Neural cell (in vitro differentiated cells): Measurements from ENCODE around the gene EYS. TPM values are rescaled to one million over a fixed set of nuclear protein-coding genes. Genes with fewer than 3 reads are reported as not detected.
"Not testable (repeated sequence)": the region's sequence is repeated elsewhere in the genome, so short reads cannot be mapped to it uniquely, and the experiment has no call there.

Source experiments
- H2AFZ ChIP-seq: fragments of 200-600, 300-800 bp; sonication (generic), shearing (Covaris generic); 2 replicates; pipeline ENCODE4 v1.6.0; 2014; ENCODE audit warnings: low read depth, mild to moderate bottlenecking, antibody characterized with exemption, low read length, moderate library complexity
- H3F3A ChIP-seq: fragments of 200-600 bp; shearing (Covaris generic); 2 replicates; pipeline ENCODE4 v1.6.1; 2016; ENCODE audit warnings: mild to moderate bottlenecking, moderate library complexity, mixed read lengths, antibody characterized with exemption, low read length; ENCODE audit not compliant: insufficient read depth, poor library complexity, severe bottlenecking
- H3K27ac ChIP-seq: fragments of 200-600, 300-800 bp; sonication (generic), shearing (Covaris generic); 2 replicates; pipeline ENCODE4 v1.5.1; 2014; ENCODE audit warnings: mild to moderate bottlenecking, low read length, moderate library complexity
- H3K27me3 ChIP-seq: fragments of 300-800, 200-600 bp; sonication (generic), shearing (Covaris generic); 2 replicates; pipeline ENCODE4 v1.6.0; 2014; ENCODE audit warnings: mild to moderate bottlenecking, low read depth, low read length, moderate library complexity; ENCODE audit not compliant: insufficient read depth
- H3K36me3 ChIP-seq: fragments of 300-800, 200-600 bp; sonication (generic), shearing (Covaris generic); 2 replicates; pipeline ENCODE4 v1.5.1; 2014; ENCODE audit warnings: mild to moderate bottlenecking, antibody characterized with exemption, low read length, moderate library complexity; ENCODE audit not compliant: insufficient read depth
- H3K4me2 ChIP-seq: fragments of 300-800, 200-600 bp; sonication (generic), shearing (Covaris generic); 2 replicates; pipeline ENCODE4 v1.6.0; 2014; ENCODE audit warnings: mild to moderate bottlenecking, low read length
- H3K4me3 ChIP-seq: fragments of 300-800, 200-600 bp; sonication (generic), shearing (Covaris generic); 2 replicates; pipeline ENCODE4 v1.5.1; 2014; ENCODE audit warnings: mild to moderate bottlenecking, low read length, moderate library complexity
- H3K79me2 ChIP-seq: fragments of 200-600 bp; shearing (Covaris generic); replicated peaks from 2 replicates; pipeline ENCODE4 v1.6.0; 2014; ENCODE audit warnings: mild to moderate bottlenecking, low read length, moderate library complexity; ENCODE audit not compliant: insufficient read depth
- H3K9ac ChIP-seq: fragments of 300-800, 200-600 bp; sonication (generic), shearing (Covaris generic); 2 replicates; pipeline ENCODE4 v1.6.1; 2016; ENCODE audit warnings: mild to moderate bottlenecking, low read length, mixed read lengths
- H3K9me2 ChIP-seq: fragments of 200-600 bp; shearing (Covaris generic); 2 replicates; pipeline ENCODE4 v1.6.1; 2016; ENCODE audit warnings: mild to moderate bottlenecking, low read length, mixed read lengths; ENCODE audit not compliant: insufficient read depth
- H3K9me3 ChIP-seq: fragments of 200-600, 300-800 bp; sonication (generic), shearing (Covaris generic); 2 replicates; pipeline ENCODE4 v1.6.1; 2016; ENCODE audit warnings: mild to moderate bottlenecking, mixed run types, low read length, moderate library complexity, mixed read lengths
- H4K20me1 ChIP-seq: fragments of 200-600 bp; shearing (Covaris generic); 2 replicates; pipeline ENCODE4 v1.6.1; 2016; ENCODE audit warnings: mild to moderate bottlenecking, mixed run types; ENCODE audit not compliant: insufficient read depth
- EP300 ChIP-seq: fragments of 450-650 bp; conservative IDR thresholded peaks from 2 replicates; pipeline ENCODE4 v1.6.1; 2014; ENCODE audit warnings: antibody characterized with exemption, mild to moderate bottlenecking, moderate library complexity; ENCODE audit not compliant: poor library complexity, severe bottlenecking
- EZH2 ChIP-seq: fragments of 200-600, 300-800 bp; shearing (Covaris generic), sonication (generic); IDR thresholded peaks from 2 replicates; pipeline ENCODE4 v1.6.1; 2014; ENCODE audit warnings: antibody characterized with exemption, low read length, borderline replicate concordance, mild to moderate bottlenecking; ENCODE audit not compliant: insufficient read depth, poor library complexity, severe bottlenecking
- MXI1 ChIP-seq: fragments of 450-650 bp; conservative IDR thresholded peaks from 2 replicates; pipeline ENCODE4 v1.6.1; 2014; ENCODE audit warnings: antibody characterized with exemption, mild to moderate bottlenecking; ENCODE audit not compliant: poor library complexity, severe bottlenecking
- POLR2AphosphoS5 ChIP-seq: IDR thresholded peaks from 2 replicates; pipeline ENCODE4 v1.6.1; 2012
- RAD21 ChIP-seq: fragments of 450-650 bp; conservative IDR thresholded peaks from 2 replicates; pipeline ENCODE4 v1.6.1; 2014; ENCODE audit warnings: antibody characterized with exemption, mild to moderate bottlenecking, moderate library complexity
- SMC3 ChIP-seq: fragments of 450-650 bp; conservative IDR thresholded peaks from 2 replicates; pipeline ENCODE4 v1.6.1; 2014; ENCODE audit warnings: antibody characterized with exemption, mild to moderate bottlenecking, moderate library complexity; ENCODE audit not compliant: poor library complexity
- TAF1 ChIP-seq: IDR thresholded peaks from 2 replicates; pipeline ENCODE4 v1.6.1; 2012; ENCODE audit warnings: low read depth
- polyA plus RNA-seq: library from polyadenylated mRNA; depleted of rRNA; stranded (reverse); fragments of >200 nt; gene quantifications from 2 replicates; pipeline ENCODE4 v1.2.3, GENCODE V29; 2014
- TF ChIP-seq, protein P1 (sequence below): IDR thresholded peaks from 2 replicates; pipeline ENCODE4 v1.6.1; 2012; ENCODE audit warnings: borderline replicate concordance
- TF ChIP-seq, protein P2 (sequence below): fragments of 450-650 bp; IDR thresholded peaks from 2 replicates; pipeline ENCODE4 v1.5.1; 2014; ENCODE audit warnings: antibody characterized with exemption, mild to moderate bottlenecking, moderate library complexity; ENCODE audit not compliant: poor library complexity, severe bottlenecking

The EYS gene
- polyA plus RNA-seq, 1 donor from 2014 or later: 0.38 TPM

DNA sequence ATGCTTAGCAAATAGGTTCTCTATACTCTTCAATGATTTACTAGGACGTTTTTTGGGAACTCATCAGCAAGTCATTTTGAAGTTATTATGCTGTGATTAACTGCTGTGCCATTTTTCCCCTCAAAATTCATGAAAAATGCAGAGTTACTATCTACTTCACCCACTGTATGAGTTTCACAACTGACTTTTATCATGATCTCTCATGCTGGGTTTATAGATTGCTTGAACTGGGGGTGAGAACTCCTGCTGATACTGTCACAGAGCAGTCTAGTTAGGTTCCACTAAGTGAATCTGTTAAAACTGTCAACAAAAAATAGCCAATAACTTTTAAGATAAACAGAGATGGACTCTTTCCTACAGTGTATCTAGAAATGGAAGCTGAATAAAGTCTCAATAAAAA is 136.7 kb downstream of the EYS start:
- Histone ChIP-seq H3K27me3 (no peaks in the 10 kb centered on the region), H3K4me3 (no peak overlapping the region), H3K9me2 (no peaks in the 10 kb centered on the region), H3K27ac (no peak overlapping the region), H3K9ac (no peak overlapping the region), H3F3A (no peaks in the 10 kb centered on the region), H3K36me3 (no peaks in the 10 kb centered on the region), H2AFZ (no peak overlapping the region), H4K20me1 (no peaks in the 10 kb centered on the region), H3K9me3 (no peaks in the 10 kb centered on the region), H3K79me2 (no peaks in the 10 kb centered on the region), H3K4me2 (no peak overlapping the region)
- TF ChIP-seq, protein P1, sequence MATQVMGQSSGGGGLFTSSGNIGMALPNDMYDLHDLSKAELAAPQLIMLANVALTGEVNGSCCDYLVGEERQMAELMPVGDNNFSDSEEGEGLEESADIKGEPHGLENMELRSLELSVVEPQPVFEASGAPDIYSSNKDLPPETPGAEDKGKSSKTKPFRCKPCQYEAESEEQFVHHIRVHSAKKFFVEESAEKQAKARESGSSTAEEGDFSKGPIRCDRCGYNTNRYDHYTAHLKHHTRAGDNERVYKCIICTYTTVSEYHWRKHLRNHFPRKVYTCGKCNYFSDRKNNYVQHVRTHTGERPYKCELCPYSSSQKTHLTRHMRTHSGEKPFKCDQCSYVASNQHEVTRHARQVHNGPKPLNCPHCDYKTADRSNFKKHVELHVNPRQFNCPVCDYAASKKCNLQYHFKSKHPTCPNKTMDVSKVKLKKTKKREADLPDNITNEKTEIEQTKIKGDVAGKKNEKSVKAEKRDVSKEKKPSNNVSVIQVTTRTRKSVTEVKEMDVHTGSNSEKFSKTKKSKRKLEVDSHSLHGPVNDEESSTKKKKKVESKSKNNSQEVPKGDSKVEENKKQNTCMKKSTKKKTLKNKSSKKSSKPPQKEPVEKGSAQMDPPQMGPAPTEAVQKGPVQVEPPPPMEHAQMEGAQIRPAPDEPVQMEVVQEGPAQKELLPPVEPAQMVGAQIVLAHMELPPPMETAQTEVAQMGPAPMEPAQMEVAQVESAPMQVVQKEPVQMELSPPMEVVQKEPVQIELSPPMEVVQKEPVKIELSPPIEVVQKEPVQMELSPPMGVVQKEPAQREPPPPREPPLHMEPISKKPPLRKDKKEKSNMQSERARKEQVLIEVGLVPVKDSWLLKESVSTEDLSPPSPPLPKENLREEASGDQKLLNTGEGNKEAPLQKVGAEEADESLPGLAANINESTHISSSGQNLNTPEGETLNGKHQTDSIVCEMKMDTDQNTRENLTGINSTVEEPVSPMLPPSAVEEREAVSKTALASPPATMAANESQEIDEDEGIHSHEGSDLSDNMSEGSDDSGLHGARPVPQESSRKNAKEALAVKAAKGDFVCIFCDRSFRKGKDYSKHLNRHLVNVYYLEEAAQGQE: no peak
- TF ChIP-seq POLR2AphosphoS5 (no peak), RAD21 (no peak), TAF1 (no peak), EP300 (no peak), MXI1 (no peak), SMC3 (no peak), EZH2 (no peak)
- TF ChIP-seq, protein P2, sequence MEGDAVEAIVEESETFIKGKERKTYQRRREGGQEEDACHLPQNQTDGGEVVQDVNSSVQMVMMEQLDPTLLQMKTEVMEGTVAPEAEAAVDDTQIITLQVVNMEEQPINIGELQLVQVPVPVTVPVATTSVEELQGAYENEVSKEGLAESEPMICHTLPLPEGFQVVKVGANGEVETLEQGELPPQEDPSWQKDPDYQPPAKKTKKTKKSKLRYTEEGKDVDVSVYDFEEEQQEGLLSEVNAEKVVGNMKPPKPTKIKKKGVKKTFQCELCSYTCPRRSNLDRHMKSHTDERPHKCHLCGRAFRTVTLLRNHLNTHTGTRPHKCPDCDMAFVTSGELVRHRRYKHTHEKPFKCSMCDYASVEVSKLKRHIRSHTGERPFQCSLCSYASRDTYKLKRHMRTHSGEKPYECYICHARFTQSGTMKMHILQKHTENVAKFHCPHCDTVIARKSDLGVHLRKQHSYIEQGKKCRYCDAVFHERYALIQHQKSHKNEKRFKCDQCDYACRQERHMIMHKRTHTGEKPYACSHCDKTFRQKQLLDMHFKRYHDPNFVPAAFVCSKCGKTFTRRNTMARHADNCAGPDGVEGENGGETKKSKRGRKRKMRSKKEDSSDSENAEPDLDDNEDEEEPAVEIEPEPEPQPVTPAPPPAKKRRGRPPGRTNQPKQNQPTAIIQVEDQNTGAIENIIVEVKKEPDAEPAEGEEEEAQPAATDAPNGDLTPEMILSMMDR: no peak

DNA sequence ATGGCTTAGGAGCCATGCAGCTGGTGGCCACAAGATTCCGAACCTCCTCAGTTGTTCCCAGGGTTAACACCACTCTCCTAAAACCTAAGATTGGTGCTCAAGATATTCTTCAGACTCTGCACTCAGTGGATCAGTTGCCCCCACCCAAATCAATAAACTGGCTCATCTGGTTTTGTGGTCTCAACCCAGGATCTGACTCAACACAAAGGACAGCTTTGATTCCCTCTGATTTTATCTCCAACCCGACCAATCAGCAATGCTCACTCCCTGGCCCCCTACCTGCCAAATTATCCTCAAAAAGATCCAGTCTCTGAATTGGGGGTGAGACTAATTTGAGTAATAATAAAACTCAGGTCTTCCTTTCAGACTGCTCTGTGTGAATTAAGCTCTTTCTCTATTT is 137.5 kb downstream of the EYS start:
- TF ChIP-seq RAD21: no peak
- TF ChIP-seq, protein P2: no peak
- TF ChIP-seq, protein P1: no peak
- no peak for TF ChIP-seq MXI1
- no peak for TF ChIP-seq SMC3
- TF ChIP-seq EP300: no peak
- TF ChIP-seq POLR2AphosphoS5: no peak
- TF ChIP-seq EZH2: no peak
- TF ChIP-seq TAF1: no peak
- Histone ChIP-seq H3K36me3 (no peaks in the 10 kb centered on the region), H3K4me3 (no peak overlapping the region), H4K20me1 (no peaks in the 10 kb centered on the region), H3K27ac (no peak overlapping the region), H3K9ac (no peak overlapping the region), H2AFZ (no peak overlapping the region), H3K27me3 (no peaks in the 10 kb centered on the region), H3K4me2 (no peak overlapping the region), H3F3A (no peaks in the 10 kb centered on the region), H3K9me3 (no peaks in the 10 kb centered on the region), H3K9me2 (no peaks in the 10 kb centered on the region), H3K79me2 (no peaks in the 10 kb centered on the region)

DNA sequence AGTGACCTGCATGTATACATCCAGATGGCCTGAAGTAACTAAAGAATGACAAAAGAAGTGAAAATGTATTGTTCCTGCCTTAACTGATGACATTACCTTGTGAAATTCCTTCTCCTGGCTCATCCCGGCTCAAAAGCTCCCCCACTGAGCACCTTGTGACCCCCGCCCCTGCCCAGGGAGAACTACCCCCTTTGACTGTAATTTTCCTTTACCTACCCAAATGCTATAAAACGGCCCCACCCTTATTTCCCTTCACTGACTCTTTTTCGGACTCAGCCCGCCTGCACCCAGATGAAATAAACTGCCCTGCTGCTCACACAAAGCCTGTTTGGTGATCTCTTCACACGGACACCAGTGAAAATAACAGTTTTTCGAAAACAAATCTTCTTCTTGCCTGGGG is 138.0 kb downstream of the EYS start:
- H4K20me1 ChIP-seq, H3K36me3 ChIP-seq, H3K27me3 ChIP-seq, H3K27ac ChIP-seq, H3K9me2 ChIP-seq, H3K4me2 ChIP-seq, H3K9me3 ChIP-seq, H3K4me3 ChIP-seq, H3K9ac ChIP-seq, H3F3A ChIP-seq, H2AFZ ChIP-seq, H3K79me2 ChIP-seq: not testable (repeated sequence)
